ENCODE data around the gene CIDEA. TPM values are rescaled to one million over a fixed set of nuclear protein-coding genes. Genes with fewer than 3 reads are reported as not detected.
"Not testable (repeated sequence)": the region's sequence is repeated elsewhere in the genome, so short reads cannot be mapped to it uniquely, and the experiment has no call there.

CIDEA gene
- polyA plus RNA-seq, 2 donors: 0.79 to 2.1 TPM

- H3K4me1 ChIP-seq (ENCODE audit: control insufficient read depth in 2 of 2, insufficient read depth in 2 of 2, low read length in 1 of 2); H3K27me3 ChIP-seq (ENCODE audit: control insufficient read depth in 1 of 2, insufficient read depth in 2 of 2, low read length in 2 of 2): not testable (repeated sequence)
- 40 to 47% methylated on average over 12 to 15 of the region's 27 CpGs for WGBS, 2 donors
These were observed 26.6 kb upstream of the CIDEA start for GRCh38 chr18:12227399-12228186.

DNA sequence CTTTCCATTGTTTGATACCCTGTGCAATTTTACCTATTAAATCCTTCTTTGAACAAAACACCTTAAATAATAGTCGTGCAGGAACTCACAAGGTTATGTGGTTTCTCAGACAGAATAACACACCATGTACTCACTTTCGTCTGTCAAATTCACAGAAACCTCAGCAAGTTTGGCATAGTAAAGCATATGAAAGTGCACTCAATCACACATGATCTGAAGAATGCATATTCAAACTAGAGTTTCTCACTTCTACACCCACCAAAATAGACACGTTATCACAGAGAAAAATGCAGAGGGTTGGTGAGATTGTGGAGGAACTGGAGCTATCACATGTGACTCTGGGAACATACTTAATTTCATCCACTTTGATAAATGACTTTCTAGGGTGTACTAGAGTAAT lies 25.9 kb upstream of the CIDEA start:
- WGBS, 2 donors: 46 to 57% methylated on average over 2 to 3 of the region's 3 CpGs
- not testable (repeated sequence) for H3K27me3 ChIP-seq (ENCODE audit: control insufficient read depth in 1 of 2, insufficient read depth in 2 of 2, low read length in 2 of 2); H3K9me3 ChIP-seq (ENCODE audit: control insufficient read depth in 2 of 2, insufficient read depth in 1 of 2, low read depth in 1 of 2, low read length in 1 of 2); H3K36me3 ChIP-seq (ENCODE audit: control insufficient read depth in 2 of 2, insufficient read depth in 2 of 2, low read length in 1 of 2); H3K4me1 ChIP-seq (ENCODE audit: control insufficient read depth in 2 of 2, insufficient read depth in 2 of 2, low read length in 1 of 2); H3K27ac ChIP-seq (ENCODE audit: low read depth in 2 of 2, low read length in 1 of 2); H3K4me3 ChIP-seq (ENCODE audit: low read depth in 1 of 2, low read length in 2 of 2)

More at GRCh38 chr18:12227399-12228186, 26.6 kb upstream of the CIDEA start:
- H3K27ac ChIP-seq (ENCODE audit: low read depth in 2 of 2, low read length in 1 of 2); H3K9me3 ChIP-seq (ENCODE audit: control insufficient read depth in 2 of 2, insufficient read depth in 1 of 2, low read depth in 1 of 2, low read length in 1 of 2); H3K4me3 ChIP-seq (ENCODE audit: low read depth in 1 of 2, low read length in 2 of 2); H3K36me3 ChIP-seq (ENCODE audit: control insufficient read depth in 2 of 2, insufficient read depth in 2 of 2, low read length in 1 of 2): not testable (repeated sequence)

DNA sequence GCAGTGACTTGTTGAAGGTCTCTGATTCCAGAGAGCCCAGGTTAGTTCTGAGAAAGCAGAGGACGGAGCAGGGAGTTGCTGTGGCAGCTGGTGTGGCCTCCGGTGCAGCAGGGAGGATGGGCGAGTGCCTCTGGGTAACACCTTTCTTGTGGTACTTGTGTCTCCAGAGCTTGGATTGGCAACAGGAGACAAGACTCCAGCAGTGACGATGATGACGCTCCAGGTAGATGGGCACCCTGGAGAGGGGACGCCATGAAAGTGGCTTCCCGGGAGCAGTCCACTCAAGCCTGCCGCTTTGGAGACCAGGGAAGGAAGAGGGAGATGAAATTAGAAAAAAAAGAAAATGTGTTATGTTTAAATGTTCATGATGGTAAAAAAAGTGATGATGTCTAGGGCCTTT lies 23.6 kb upstream of the CIDEA start:
- 91 to 95% methylated on average over 8 of the region's 8 CpGs for WGBS, 2 donors
- not testable (repeated sequence) for H3K4me3 ChIP-seq (ENCODE audit: low read depth in 1 of 2, low read length in 2 of 2); H3K27ac ChIP-seq (ENCODE audit: low read depth in 2 of 2, low read length in 1 of 2); H3K9me3 ChIP-seq (ENCODE audit: control insufficient read depth in 2 of 2, insufficient read depth in 1 of 2, low read depth in 1 of 2, low read length in 1 of 2); H3K4me1 ChIP-seq (ENCODE audit: control insufficient read depth in 2 of 2, insufficient read depth in 2 of 2, low read length in 1 of 2); H3K27me3 ChIP-seq (ENCODE audit: control insufficient read depth in 1 of 2, insufficient read depth in 2 of 2, low read length in 2 of 2); H3K36me3 ChIP-seq (ENCODE audit: control insufficient read depth in 2 of 2, insufficient read depth in 2 of 2, low read length in 1 of 2)

DNA sequence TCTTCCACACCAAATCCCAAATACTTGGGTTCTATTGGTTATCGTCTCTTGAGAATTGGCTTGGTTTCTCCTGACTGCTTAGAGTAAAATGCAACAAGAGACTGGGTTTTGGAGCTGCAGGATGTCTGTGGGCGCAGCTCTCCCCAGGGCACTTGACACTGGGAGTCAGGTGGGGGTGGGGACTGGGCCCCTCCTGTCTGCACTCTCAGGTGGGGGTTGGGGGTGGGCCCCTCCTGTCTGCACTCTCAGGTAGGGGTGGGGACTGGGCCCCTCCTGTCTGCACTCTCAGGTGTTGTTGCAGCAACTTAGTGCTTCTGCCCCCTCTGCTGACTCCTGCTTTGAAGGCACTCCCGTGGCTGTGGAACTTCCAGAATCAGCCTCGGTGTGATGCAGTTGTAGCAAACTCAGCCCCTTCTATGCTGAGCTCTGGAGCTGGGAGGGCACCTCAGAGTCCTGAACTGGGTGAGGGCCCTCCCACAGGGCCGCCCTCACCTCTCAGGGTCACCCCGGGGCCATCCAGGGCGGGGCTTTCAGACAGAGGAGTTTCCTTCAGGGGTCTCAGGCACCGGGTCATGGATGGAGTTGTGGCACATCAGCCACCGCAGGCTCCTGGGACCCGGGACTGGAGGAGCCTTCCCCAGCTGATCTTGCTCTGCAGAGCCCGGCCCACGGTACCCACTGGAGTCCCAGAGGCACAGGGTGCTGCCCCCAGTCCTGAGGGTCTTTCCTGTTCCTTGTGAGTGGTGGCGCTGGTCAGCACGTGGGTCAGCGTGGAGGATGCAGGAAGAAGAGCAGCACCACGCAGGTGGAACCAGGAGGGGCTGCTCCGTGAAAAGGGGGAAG lies 22.9 kb upstream of the CIDEA start:
- no peaks in the 10 kb centered on the region for H3K9me3 ChIP-seq (ENCODE audit: control insufficient read depth in 2 of 2, insufficient read depth in 1 of 2, low read depth in 1 of 2, low read length in 1 of 2)
- 82 to 89% methylated on average over 17 of the region's 17 CpGs for WGBS, 2 donors
- H3K36me3 ChIP-seq (ENCODE audit: control insufficient read depth in 2 of 2, insufficient read depth in 2 of 2, low read length in 1 of 2): no peaks in the 10 kb centered on the region
- H3K27me3 ChIP-seq (ENCODE audit: control insufficient read depth in 1 of 2, insufficient read depth in 2 of 2, low read length in 2 of 2): no peaks in the 10 kb centered on the region
- no peak overlapping the region for H3K4me3 ChIP-seq (ENCODE audit: low read depth in 1 of 2, low read length in 2 of 2)
- no peaks in the 10 kb centered on the region for H3K4me1 ChIP-seq (ENCODE audit: control insufficient read depth in 2 of 2, insufficient read depth in 2 of 2, low read length in 1 of 2)
- no peak overlapping the region for H3K27ac ChIP-seq (ENCODE audit: low read depth in 2 of 2, low read length in 1 of 2)

- Histone ChIP-seq H3K36me3 (ENCODE audit: control insufficient read depth in 2 of 2, insufficient read depth in 2 of 2, low read length in 1 of 2) (no peaks in the 10 kb centered on the region), H3K9me3 (ENCODE audit: control insufficient read depth in 2 of 2, insufficient read depth in 1 of 2, low read depth in 1 of 2, low read length in 1 of 2) (no peaks in the 10 kb centered on the region), H3K27ac (ENCODE audit: low read depth in 2 of 2, low read length in 1 of 2) (no peak overlapping the region), H3K27me3 (ENCODE audit: control insufficient read depth in 1 of 2, insufficient read depth in 2 of 2, low read length in 2 of 2) (no peaks in the 10 kb centered on the region), H3K4me1 (ENCODE audit: control insufficient read depth in 2 of 2, insufficient read depth in 2 of 2, low read length in 1 of 2) (no peaks in the 10 kb centered on the region), H3K4me3 (ENCODE audit: low read depth in 1 of 2, low read length in 2 of 2) (no peak overlapping the region)
- 87 to 90% methylated on average over 9 of the region's 9 CpGs for WGBS, 2 donors
These were observed 22.2 kb upstream of the CIDEA start for GRCh38 chr18:12231986-12232385.

GRCh38 chr18:12233378-12233777 lies 20.8 kb upstream of the CIDEA start:
- no peaks in the 10 kb centered on the region for H3K27me3 ChIP-seq (ENCODE audit: control insufficient read depth in 1 of 2, insufficient read depth in 2 of 2, low read length in 2 of 2)
- 65% methylated on average over 5 of the region's 5 CpGs for WGBS, 2 donors
- H3K9me3 ChIP-seq (ENCODE audit: control insufficient read depth in 2 of 2, insufficient read depth in 1 of 2, low read depth in 1 of 2, low read length in 1 of 2): no peaks in the 10 kb centered on the region
- no peak overlapping the region for H3K4me3 ChIP-seq (ENCODE audit: low read depth in 1 of 2, low read length in 2 of 2)
- H3K36me3 ChIP-seq (ENCODE audit: control insufficient read depth in 2 of 2, insufficient read depth in 2 of 2, low read length in 1 of 2): no peaks in the 10 kb centered on the region
- no peak overlapping the region for H3K27ac ChIP-seq (ENCODE audit: low read depth in 2 of 2, low read length in 1 of 2)
- H3K4me1 ChIP-seq (ENCODE audit: control insufficient read depth in 2 of 2, insufficient read depth in 2 of 2, low read length in 1 of 2): no peaks in the 10 kb centered on the region

GRCh38 chr18:12234451-12235190 lies 19.5 kb upstream of the CIDEA start:
- no peaks in the 10 kb centered on the region for H3K9me3 ChIP-seq (ENCODE audit: control insufficient read depth in 2 of 2, insufficient read depth in 1 of 2, low read depth in 1 of 2, low read length in 1 of 2)
- H3K4me3 ChIP-seq (ENCODE audit: low read depth in 1 of 2, low read length in 2 of 2): no peak overlapping the region
- H3K4me1 ChIP-seq (ENCODE audit: control insufficient read depth in 2 of 2, insufficient read depth in 2 of 2, low read length in 1 of 2): no peaks in the 10 kb centered on the region
- no peak overlapping the region for H3K27ac ChIP-seq (ENCODE audit: low read depth in 2 of 2, low read length in 1 of 2)
- no peaks in the 10 kb centered on the region for H3K36me3 ChIP-seq (ENCODE audit: control insufficient read depth in 2 of 2, insufficient read depth in 2 of 2, low read length in 1 of 2)
- H3K27me3 ChIP-seq (ENCODE audit: control insufficient read depth in 1 of 2, insufficient read depth in 2 of 2, low read length in 2 of 2): no peaks in the 10 kb centered on the region
- 92 to 94% methylated on average over 19 of the region's 19 CpGs for WGBS, 2 donors

DNA sequence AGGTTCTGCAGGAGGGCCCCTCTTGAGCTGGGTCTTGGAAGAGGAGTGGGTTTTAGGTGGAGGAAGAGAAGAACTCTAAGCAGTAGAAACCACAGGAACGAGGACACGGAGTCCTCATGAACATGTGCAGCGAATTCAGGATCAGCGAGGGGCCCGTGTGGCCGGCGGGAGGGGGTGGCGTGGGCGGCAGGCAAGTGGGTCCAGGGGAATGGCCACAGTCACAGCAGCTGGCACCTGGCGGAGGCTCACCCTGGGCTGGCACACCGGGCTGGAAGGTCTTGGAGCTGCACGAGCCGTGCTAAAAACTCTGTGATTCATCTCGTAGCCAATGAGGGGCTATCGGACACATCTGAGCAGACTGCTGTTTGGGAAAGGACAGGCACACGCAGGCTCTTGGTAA lies 18.0 kb upstream of the CIDEA start:
- Histone ChIP-seq H3K4me1 (ENCODE audit: control insufficient read depth in 2 of 2, insufficient read depth in 2 of 2, low read length in 1 of 2) (no peaks in the 10 kb centered on the region), H3K27ac (ENCODE audit: low read depth in 2 of 2, low read length in 1 of 2) (no peak overlapping the region), H3K36me3 (ENCODE audit: control insufficient read depth in 2 of 2, insufficient read depth in 2 of 2, low read length in 1 of 2) (no peaks in the 10 kb centered on the region), H3K27me3 (ENCODE audit: control insufficient read depth in 1 of 2, insufficient read depth in 2 of 2, low read length in 2 of 2) (no peaks in the 10 kb centered on the region), H3K9me3 (ENCODE audit: control insufficient read depth in 2 of 2, insufficient read depth in 1 of 2, low read depth in 1 of 2, low read length in 1 of 2) (no peaks in the 10 kb centered on the region), H3K4me3 (ENCODE audit: low read depth in 1 of 2, low read length in 2 of 2) (no peak overlapping the region)
- 96 to 97% methylated on average over 16 of the region's 16 CpGs for WGBS, 2 donors

DNA sequence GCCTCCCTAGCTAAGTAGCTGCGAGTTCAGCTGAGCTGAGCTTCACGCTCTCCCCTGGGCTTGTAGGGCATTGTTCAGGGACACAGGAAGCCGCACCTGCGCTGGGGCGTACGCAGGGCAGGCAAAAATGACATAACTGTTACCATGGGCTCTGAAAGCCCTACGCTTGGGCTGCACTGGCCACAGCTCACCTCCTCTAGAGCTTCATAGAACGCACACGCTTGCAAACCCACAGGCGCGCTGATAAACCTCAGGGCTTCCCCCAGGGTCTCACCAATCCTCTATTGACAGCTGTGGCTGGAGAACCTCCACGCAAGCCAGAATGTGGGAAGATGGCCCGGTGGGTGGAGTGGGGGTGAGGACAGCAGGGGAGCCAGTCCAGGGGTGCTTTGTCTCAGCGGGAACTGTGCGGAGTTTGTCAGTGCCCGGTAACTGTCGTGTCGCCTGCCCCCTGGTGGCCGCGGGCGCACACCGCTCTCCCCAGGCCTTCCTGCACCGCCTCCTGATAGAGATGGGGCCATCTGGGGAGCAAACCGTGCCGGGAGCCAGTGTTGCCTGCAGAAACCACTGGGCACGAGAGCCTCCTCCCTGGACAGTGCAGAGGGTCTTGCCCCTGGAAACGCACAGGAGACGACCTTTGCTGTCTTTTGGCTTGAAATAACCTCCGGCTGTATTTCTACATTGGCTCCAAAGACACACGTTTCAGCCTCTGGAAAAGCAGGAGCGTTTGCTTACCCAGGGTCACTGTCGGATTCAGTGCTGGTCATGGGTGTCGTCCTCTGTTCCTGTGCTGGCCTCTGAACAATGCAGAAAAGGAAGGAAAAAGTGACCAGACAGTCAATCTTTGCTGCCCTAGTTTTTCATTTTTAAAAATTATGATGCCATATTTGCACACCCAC lies 17.0 kb upstream of the CIDEA start:
- Histone ChIP-seq H3K4me3 (ENCODE audit: low read depth in 1 of 2, low read length in 2 of 2) (no peak overlapping the region), H3K9me3 (ENCODE audit: control insufficient read depth in 2 of 2, insufficient read depth in 1 of 2, low read depth in 1 of 2, low read length in 1 of 2) (no peaks in the 10 kb centered on the region), H3K36me3 (ENCODE audit: control insufficient read depth in 2 of 2, insufficient read depth in 2 of 2, low read length in 1 of 2) (no peaks in the 10 kb centered on the region), H3K27me3 (ENCODE audit: control insufficient read depth in 1 of 2, insufficient read depth in 2 of 2, low read length in 2 of 2) (no peaks in the 10 kb centered on the region), H3K27ac (ENCODE audit: low read depth in 2 of 2, low read length in 1 of 2) (no peak overlapping the region), H3K4me1 (ENCODE audit: control insufficient read depth in 2 of 2, insufficient read depth in 2 of 2, low read length in 1 of 2) (no peaks in the 10 kb centered on the region)
- 27 to 34% methylated on average over 33 of the region's 33 CpGs for WGBS, 2 donors

Measured in esophagus (tissue), 2 donors.